GM21447 (cell line): ENCODE results near the gene TRHDE.
"Not testable (repeated sequence)": the region's sequence is repeated elsewhere in the genome, so short reads cannot be mapped to it uniquely, and the experiment has no call there.

Experiments used
- ATAC-seq: cut with Tn5 transposase; IDR thresholded peaks from one replicate; pipeline ENCODE4 v1.9.1; 2021; ENCODE audit not compliant: unreplicated experiment

TRHDE gene

DNA sequence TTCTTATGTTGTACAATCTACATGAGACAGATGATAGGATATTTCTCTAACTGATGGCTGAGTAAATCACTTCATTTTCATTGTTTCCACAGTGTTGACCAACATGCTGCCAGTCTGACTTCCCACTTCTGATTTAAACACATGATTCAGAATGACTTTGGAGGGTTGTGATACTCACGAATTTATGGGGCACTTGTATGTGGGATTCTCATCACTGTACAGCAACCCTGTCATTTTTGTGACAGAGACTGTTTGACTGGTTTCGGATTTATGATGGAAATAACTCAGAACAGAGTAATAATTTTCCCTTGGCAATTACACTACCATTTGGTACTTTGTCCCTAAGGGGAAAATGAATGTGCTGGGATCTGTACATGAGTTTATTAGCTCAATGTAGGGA lies 333.8 kb downstream of the TRHDE start:
- no peak for ATAC-seq

DNA sequence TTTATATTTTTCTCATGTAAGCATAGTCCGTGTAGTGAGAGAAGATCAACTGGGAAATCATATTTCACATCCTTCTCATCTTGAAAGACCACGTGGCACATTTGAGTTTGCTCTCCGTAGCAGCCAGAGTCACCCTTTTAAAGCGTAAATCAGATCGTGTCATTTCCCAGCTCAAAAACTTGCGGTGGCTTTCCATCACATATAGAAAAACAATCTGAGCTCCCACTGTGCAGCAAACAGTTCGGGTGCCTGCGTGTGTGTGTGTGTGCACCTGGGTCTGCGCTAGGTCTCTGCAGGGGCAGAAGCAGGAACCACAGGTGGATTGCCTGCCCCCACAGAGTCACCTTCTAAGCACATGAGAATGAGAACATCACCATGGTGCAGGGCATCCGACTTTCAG lies 338.2 kb downstream of the TRHDE start:
- no peak for ATAC-seq

GRCh38 chr12:72610854-72611358 lies 338.7 kb downstream of the TRHDE start:
- ATAC-seq: no peak

- ATAC-seq: no peak
These were observed 340.0 kb downstream of the TRHDE start for GRCh38 chr12:72612171-72612570.

DNA sequence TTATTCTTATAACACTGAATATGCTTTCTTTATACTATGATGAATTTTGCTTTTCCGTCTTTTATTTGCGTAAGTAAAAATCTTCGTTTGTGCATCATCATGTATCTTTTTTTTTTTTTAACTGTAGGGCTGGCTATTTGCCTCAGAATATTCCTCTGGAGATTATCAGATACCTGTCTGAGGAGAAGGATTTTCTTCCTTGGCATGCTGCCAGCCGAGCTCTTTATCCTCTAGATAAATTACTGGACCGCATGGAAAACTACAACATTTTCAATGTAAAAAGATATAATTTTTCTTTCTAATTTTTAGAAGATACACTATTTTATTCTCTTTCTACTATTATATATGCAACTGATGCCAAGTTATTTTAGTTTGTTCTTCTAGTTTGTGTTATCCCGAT lies 346.6 kb downstream of the TRHDE start:
- no peak for ATAC-seq

- ATAC-seq: no peak
These were observed 350.4 kb downstream of the TRHDE start for GRCh38 chr12:72622556-72622955.

DNA sequence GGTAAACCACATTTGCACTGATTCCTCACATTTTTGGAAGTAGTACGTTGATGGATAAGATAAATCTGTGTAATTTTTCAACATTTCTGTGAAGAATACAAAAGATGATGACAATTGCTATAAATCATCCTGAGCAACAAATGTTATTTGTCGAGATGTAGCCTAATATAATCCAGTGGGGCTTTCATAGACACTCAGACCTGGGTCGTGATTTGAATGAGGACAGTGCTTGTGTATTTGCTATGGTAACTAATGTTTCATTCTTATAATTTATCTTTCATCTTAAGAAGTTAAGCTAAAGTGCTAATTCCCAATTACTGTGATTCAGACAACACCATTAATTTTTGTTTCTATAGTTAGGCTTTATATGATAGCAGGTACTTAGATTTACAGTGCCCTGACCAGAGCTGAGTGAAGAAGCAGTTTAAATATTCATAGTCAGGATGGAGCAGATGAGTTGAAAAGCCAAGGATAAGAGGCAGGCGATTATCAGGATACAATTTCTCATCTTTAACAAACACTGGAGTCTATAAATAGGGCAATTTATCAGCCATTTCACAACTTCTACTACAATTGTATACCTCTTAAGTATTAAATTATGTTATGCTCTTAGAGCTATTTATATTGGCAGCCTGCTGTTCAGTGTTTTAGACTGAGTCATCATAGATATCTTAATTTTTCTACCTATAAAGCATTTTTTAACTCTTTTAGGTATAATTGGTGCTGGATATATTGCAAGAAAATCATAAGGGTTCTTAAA lies 359.9 kb downstream of the TRHDE start:
- no peak for ATAC-seq

DNA sequence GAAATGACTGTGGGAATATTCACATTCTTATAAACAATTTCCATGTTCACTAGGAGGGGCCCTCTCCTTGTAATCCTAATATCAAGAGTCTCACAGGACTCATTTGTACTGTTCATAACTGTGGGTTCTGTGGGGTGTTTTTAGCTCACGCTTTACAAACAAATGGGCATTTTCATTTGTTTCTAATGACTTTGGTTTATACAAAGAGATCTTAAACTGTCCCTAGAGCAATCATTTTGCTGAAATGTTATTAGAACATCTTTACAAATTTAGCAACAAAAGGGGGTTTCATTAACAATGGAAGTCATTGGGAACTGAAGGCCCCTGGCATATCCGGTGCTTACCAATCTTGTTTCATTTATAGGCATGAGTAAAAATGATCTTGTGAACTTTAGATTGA lies 370.5 kb downstream of the TRHDE start:
- no peak for ATAC-seq

- ATAC-seq: no peak
These were observed 375.0 kb downstream of the TRHDE start for GRCh38 chr12:72647139-72647538.

DNA sequence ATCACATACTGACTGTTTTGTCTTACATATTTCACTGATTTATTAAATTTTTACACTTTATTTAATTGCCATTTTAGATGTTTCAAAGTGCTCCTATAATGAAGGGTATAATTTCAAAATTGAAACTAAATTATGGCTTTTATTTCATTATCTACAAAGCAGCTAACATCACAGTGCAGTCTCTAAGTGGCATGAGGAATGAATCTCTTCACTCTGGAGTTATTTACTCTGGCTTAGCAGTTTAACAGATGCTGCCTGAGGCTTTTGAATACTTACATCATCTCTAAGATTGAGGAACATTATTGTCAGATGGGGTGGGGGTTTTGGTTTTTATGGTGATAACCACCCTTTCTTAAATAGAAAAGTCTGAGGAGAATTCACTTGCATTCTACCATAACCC lies 386.4 kb downstream of the TRHDE start:
- no peak for ATAC-seq

- ATAC-seq: not testable (repeated sequence)
These were observed 388.0 kb downstream of the TRHDE start for GRCh38 chr12:72660174-72660573.

- ATAC-seq: peak; percentile 57
These were observed 401.7 kb downstream of the TRHDE start for GRCh38 chr12:72673853-72674252.

- ATAC-seq: no peak
These were observed 404.4 kb downstream of the TRHDE start for GRCh38 chr12:72676556-72676955.

GRCh38 chr12:72677139-72677538 lies 405.0 kb downstream of the TRHDE start:
- ATAC-seq: no peak

GRCh38 chr12:72677846-72678245 lies 405.7 kb downstream of the TRHDE start:
- no peak for ATAC-seq

DNA sequence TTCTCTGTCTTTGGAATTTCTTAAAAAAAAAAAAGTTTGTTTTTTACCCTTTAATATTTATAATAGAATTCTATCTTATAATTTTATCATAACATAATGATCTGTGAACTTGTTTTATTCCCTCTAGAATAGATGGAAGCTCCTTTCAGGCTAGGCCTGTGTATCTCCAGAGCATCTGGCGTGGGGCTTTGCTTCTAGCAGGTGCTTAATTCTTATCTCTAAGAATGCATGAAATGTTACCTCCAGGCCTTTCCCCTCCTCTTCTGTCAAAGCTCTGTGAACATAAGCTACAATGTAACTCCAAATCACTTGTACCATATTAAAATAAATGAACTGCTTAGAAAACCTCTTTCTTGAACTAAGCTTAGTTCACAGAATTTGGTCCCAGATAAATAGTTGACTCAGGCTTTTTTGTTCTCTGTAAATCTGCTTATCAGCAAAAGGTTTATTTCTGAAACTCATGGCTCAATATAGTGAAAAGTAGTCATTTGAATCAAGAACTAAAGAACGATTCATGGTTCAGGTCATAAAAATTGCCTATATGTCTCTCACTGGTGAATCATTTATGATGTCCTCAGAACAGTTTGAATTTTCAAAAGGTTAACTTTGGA lies 407.1 kb downstream of the TRHDE start:
- no peak for ATAC-seq

- ATAC-seq: no peak
These were observed 408.9 kb downstream of the TRHDE start for GRCh38 chr12:72681028-72681427.

- ATAC-seq: no peak
These were observed 412.3 kb downstream of the TRHDE start for GRCh38 chr12:72684491-72684890.

GRCh38 chr12:72692338-72692737 lies 420.2 kb downstream of the TRHDE start:
- ATAC-seq: no peak

- no peak for ATAC-seq
These were observed 422.0 kb downstream of the TRHDE start for GRCh38 chr12:72694193-72694592.

- no peak for ATAC-seq
These were observed 427.2 kb downstream of the TRHDE start for GRCh38 chr12:72699362-72699761.

GRCh38 chr12:72712025-72712424 lies 439.9 kb downstream of the TRHDE start:
- not testable (repeated sequence) for ATAC-seq

GRCh38 chr12:72716221-72716620 lies 444.1 kb downstream of the TRHDE start:
- no peak for ATAC-seq
